ENCODE results near the gene DCPS.
"Not testable (repeated sequence)": the region's sequence is repeated elsewhere in the genome, so short reads cannot be mapped to it uniquely, and the experiment has no call there.

DCPS gene

GRCh38 chr11:126346946-126347345, 43.1 kb downstream of the DCPS start:
- H3K36me3 ChIP-seq (ENCODE audit: control insufficient read depth in 1 of 2, insufficient read depth in 2 of 2, low read length in 2 of 2), result peaks cover 3 to 11% of the 10 kb centered on the region in 2 experiments
- not testable (repeated sequence) for H3K18ac ChIP-seq (ENCODE audit: low read length); H3K9ac ChIP-seq (ENCODE audit: low read length); H3K27ac ChIP-seq (ENCODE audit: low read depth, low read length); H4K12ac ChIP-seq (ENCODE audit: low read depth, low read length); H3K4me2 ChIP-seq (ENCODE audit: low read length); H2AK5ac ChIP-seq (ENCODE audit: low read length); H4K8ac ChIP-seq (ENCODE audit: low read depth, low read length); H2BK12ac ChIP-seq (ENCODE audit: low read length); H3K79me1 ChIP-seq (ENCODE audit: low read length); H3K4me3 ChIP-seq (ENCODE audit: low read depth, low read length); H3K9me3 ChIP-seq (ENCODE audit: insufficient read depth, low read depth, low read length); H3K4ac ChIP-seq (ENCODE audit: low read depth, low read length); H4K91ac ChIP-seq (ENCODE audit: low read depth, low read length); H3K23ac ChIP-seq (ENCODE audit: low read length); H2BK5ac ChIP-seq (ENCODE audit: low read depth, low read length, poor library complexity); H3K27me3 ChIP-seq (ENCODE audit: insufficient read depth, low read length); H2AFZ ChIP-seq (ENCODE audit: insufficient read depth, low read length, poor library complexity); H2BK120ac ChIP-seq (ENCODE audit: insufficient read depth, low read length, poor library complexity); H3K79me2 ChIP-seq (ENCODE audit: control insufficient read depth, insufficient read depth, low read length, poor library complexity); H3K14ac ChIP-seq (ENCODE audit: low read length)
- no CpG with 5 or more reads among the region's 7 CpGs for WGBS (ENCODE audit: extremely low coverage, insufficient coverage, insufficient read length)
- peak; percentile 38 to 54 for DNase-seq
- H3K4me1 ChIP-seq (ENCODE audit: control insufficient read depth in 1 of 2, insufficient read depth in 2 of 2, low read length in 2 of 2), result peaks cover 6 to 11% of the 10 kb centered on the region in 2 experiments

- H4K12ac ChIP-seq (ENCODE audit: low read depth, low read length), result no peak overlapping the region
- H3K23ac ChIP-seq (ENCODE audit: low read length), result no peak overlapping the region
- H2BK12ac ChIP-seq (ENCODE audit: low read length), result no peak overlapping the region
- WGBS (ENCODE audit: extremely low coverage, insufficient coverage, insufficient read length), result no CpG with 5 or more reads among the region's 17 CpGs
- no peaks in the 10 kb centered on the region for H3K27me3 ChIP-seq (ENCODE audit: insufficient read depth, low read length)
- peak overlapping the region; percentile 35 for H2AFZ ChIP-seq (ENCODE audit: insufficient read depth, low read length, poor library complexity)
- no peak overlapping the region for H3K4ac ChIP-seq (ENCODE audit: low read depth, low read length)
- no peaks in the 10 kb centered on the region for H3K79me2 ChIP-seq (ENCODE audit: control insufficient read depth, insufficient read depth, low read length, poor library complexity)
- H3K4me1 ChIP-seq (ENCODE audit: control insufficient read depth in 1 of 2, insufficient read depth in 2 of 2, low read length in 2 of 2), result peaks cover 3 to 4% of the 10 kb centered on the region in 2 experiments
- H3K27ac ChIP-seq (ENCODE audit: low read depth, low read length), result no peak overlapping the region
- H4K8ac ChIP-seq (ENCODE audit: low read depth, low read length), result peak overlapping the region; percentile 31
- H2BK5ac ChIP-seq (ENCODE audit: low read depth, low read length, poor library complexity), result no peak overlapping the region
- no peak overlapping the region for H4K91ac ChIP-seq (ENCODE audit: low read depth, low read length)
- no peak overlapping the region for H3K9ac ChIP-seq (ENCODE audit: low read length)
- no peak overlapping the region for H3K18ac ChIP-seq (ENCODE audit: low read length)
- H2AK5ac ChIP-seq (ENCODE audit: low read length), result no peak overlapping the region
- H3K79me1 ChIP-seq (ENCODE audit: low read length), result peaks cover 7% of the 10 kb centered on the region
- H3K4me2 ChIP-seq (ENCODE audit: low read length), result no peak overlapping the region
- H3K36me3 ChIP-seq (ENCODE audit: control insufficient read depth in 1 of 2, insufficient read depth in 2 of 2, low read length in 2 of 2), result peaks cover 3 to 11% of the 10 kb centered on the region in 2 experiments
- DNase-seq, result no peak
- H2BK120ac ChIP-seq (ENCODE audit: insufficient read depth, low read length, poor library complexity), result no peak overlapping the region
- no peak overlapping the region for H3K4me3 ChIP-seq (ENCODE audit: low read depth, low read length)
- peaks cover 2% of the 10 kb centered on the region for H3K9me3 ChIP-seq (ENCODE audit: insufficient read depth, low read depth, low read length)
- no peak overlapping the region for H3K14ac ChIP-seq (ENCODE audit: low read length)
Measured at GRCh38 chr11:126347751-126348668, 44.1 kb downstream of the DCPS start.

GRCh38 chr11:126348806-126349582, 45.1 kb downstream of the DCPS start:
- no peak overlapping the region for H2AK5ac ChIP-seq (ENCODE audit: low read length)
- peak in 1 of 2 donors; percentile 30 for DNase-seq
- peaks cover 2% of the 10 kb centered on the region for H3K9me3 ChIP-seq (ENCODE audit: insufficient read depth, low read depth, low read length)
- no peaks in the 10 kb centered on the region for H3K79me2 ChIP-seq (ENCODE audit: control insufficient read depth, insufficient read depth, low read length, poor library complexity)
- no peak overlapping the region for H4K12ac ChIP-seq (ENCODE audit: low read depth, low read length)
- no peak overlapping the region for H3K4me3 ChIP-seq (ENCODE audit: low read depth, low read length)
- no peaks in the 10 kb centered on the region for H3K27me3 ChIP-seq (ENCODE audit: insufficient read depth, low read length)
- no peak overlapping the region for H2AFZ ChIP-seq (ENCODE audit: insufficient read depth, low read length, poor library complexity)
- H3K23ac ChIP-seq (ENCODE audit: low read length), result no peak overlapping the region
- H3K4ac ChIP-seq (ENCODE audit: low read depth, low read length), result no peak overlapping the region
- no peak overlapping the region for H3K4me2 ChIP-seq (ENCODE audit: low read length)
- WGBS (ENCODE audit: extremely low coverage, insufficient coverage, insufficient read length), result no CpG with 5 or more reads among the region's 8 CpGs
- no peak overlapping the region for H3K9ac ChIP-seq (ENCODE audit: low read length)
- H4K91ac ChIP-seq (ENCODE audit: low read depth, low read length), result no peak overlapping the region
- no peak overlapping the region for H2BK120ac ChIP-seq (ENCODE audit: insufficient read depth, low read length, poor library complexity)
- peaks cover 7% of the 10 kb centered on the region for H3K79me1 ChIP-seq (ENCODE audit: low read length)
- no peak overlapping the region for H3K14ac ChIP-seq (ENCODE audit: low read length)
- H3K18ac ChIP-seq (ENCODE audit: low read length), result no peak overlapping the region
- H2BK5ac ChIP-seq (ENCODE audit: low read depth, low read length, poor library complexity), result no peak overlapping the region
- no peak overlapping the region for H4K8ac ChIP-seq (ENCODE audit: low read depth, low read length)
- no peak overlapping the region for H2BK12ac ChIP-seq (ENCODE audit: low read length)
- H3K27ac ChIP-seq (ENCODE audit: low read depth, low read length), result no peak overlapping the region
- peaks cover 3 to 11% of the 10 kb centered on the region in 2 experiments for H3K36me3 ChIP-seq (ENCODE audit: control insufficient read depth in 1 of 2, insufficient read depth in 2 of 2, low read length in 2 of 2)
- H3K4me1 ChIP-seq (ENCODE audit: control insufficient read depth in 1 of 2, insufficient read depth in 2 of 2, low read length in 2 of 2), result peaks cover 3 to 11% of the 10 kb centered on the region in 2 experiments

GRCh38 chr11:126350836-126351235, 47.0 kb downstream of the DCPS start:
- WGBS (ENCODE audit: extremely low coverage, insufficient coverage, insufficient read length), result no CpG with 5 or more reads among the region's 5 CpGs
- Histone ChIP-seq H2AFZ (ENCODE audit: insufficient read depth, low read length, poor library complexity) (no peak overlapping the region), H4K91ac (ENCODE audit: low read depth, low read length) (no peak overlapping the region), H3K4me3 (ENCODE audit: low read depth, low read length) (no peak overlapping the region), H3K27me3 (ENCODE audit: insufficient read depth, low read length) (no peaks in the 10 kb centered on the region), H2AK5ac (ENCODE audit: low read length) (no peak overlapping the region), H3K4me2 (ENCODE audit: low read length) (no peak overlapping the region), H3K18ac (ENCODE audit: low read length) (no peak overlapping the region), H3K9me3 (ENCODE audit: insufficient read depth, low read depth, low read length) (peaks cover 2% of the 10 kb centered on the region), H2BK12ac (ENCODE audit: low read length) (no peak overlapping the region), H3K9ac (ENCODE audit: low read length) (no peak overlapping the region), H4K8ac (ENCODE audit: low read depth, low read length) (no peak overlapping the region), H3K4me1 (ENCODE audit: control insufficient read depth in 1 of 2, insufficient read depth in 2 of 2, low read length in 2 of 2) (peaks cover 7 to 18% of the 10 kb centered on the region in 2 experiments), H3K79me2 (ENCODE audit: control insufficient read depth, insufficient read depth, low read length, poor library complexity) (peaks cover 5% of the 10 kb centered on the region), H2BK120ac (ENCODE audit: insufficient read depth, low read length, poor library complexity) (no peak overlapping the region), H2BK5ac (ENCODE audit: low read depth, low read length, poor library complexity) (no peak overlapping the region), H3K79me1 (ENCODE audit: low read length) (peaks cover 10% of the 10 kb centered on the region), H3K14ac (ENCODE audit: low read length) (no peak overlapping the region), H3K23ac (ENCODE audit: low read length) (no peak overlapping the region), H3K27ac (ENCODE audit: low read depth, low read length) (no peak overlapping the region), H4K12ac (ENCODE audit: low read depth, low read length) (no peak overlapping the region), H3K36me3 (ENCODE audit: control insufficient read depth in 1 of 2, insufficient read depth in 2 of 2, low read length in 2 of 2) (peaks cover 3 to 7% of the 10 kb centered on the region in 2 experiments), H3K4ac (ENCODE audit: low read depth, low read length) (no peak overlapping the region)
- DNase-seq, result no peak
